DMS 273 treated with DMSO at 0.1 percent for 48 hours (cell line): ENCODE data around the gene SERPINA6.
"Not testable (repeated sequence)": the region's sequence is repeated elsewhere in the genome, so short reads cannot be mapped to it uniquely, and the experiment has no call there.

Source experiments
- DNase-seq: peaks from one replicate; lab custom pipeline; 2025; lab: John Stamatoyannopoulos, UW

The SERPINA6 gene

DNA sequence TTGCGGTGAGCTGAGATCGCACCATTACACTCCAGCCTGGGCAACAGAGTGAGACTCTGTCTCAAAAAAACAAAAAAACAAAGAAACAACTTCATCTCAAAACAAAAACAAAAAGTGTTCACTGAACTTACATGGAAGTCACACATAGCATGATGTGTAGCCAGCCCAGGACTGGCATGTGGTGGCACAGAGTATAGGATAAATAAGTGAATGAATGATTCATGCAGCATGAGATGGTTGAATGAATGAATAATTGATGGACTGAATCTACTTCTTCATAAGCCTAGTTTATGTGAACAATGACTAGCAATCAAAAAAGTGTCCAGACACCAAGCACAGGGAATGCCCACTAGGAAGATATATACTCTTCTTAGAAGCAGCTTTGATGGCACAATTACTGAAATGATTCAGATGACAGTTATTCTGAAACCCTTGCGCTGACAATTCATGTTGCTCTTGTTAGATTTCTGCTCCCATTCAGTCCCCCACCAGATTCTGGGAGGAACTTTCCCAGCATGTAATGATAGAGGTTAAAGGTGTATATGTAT lies 31.6 kb upstream of the SERPINA6 start:
- DNase-seq, result no peak

DNA sequence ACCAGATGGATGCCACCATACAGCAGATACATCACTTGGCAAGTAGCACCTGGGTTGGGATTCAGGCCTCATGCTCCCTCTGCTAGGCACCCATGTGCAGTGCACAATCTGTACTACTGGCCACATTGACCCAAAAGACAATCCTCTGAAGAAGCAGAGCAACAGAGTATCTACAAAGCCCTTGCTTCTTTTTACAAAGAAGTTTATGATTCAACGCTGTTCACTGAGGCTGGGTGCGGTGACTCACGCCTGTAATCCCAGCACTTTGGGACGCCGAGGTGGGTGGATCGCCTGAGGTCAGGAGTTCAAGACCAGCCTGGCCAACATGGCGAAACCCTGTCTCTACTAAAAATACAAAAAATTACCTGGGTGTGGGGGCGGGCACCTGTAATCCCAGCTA lies 31.1 kb upstream of the SERPINA6 start:
- DNase-seq, result not testable (repeated sequence)

DNA sequence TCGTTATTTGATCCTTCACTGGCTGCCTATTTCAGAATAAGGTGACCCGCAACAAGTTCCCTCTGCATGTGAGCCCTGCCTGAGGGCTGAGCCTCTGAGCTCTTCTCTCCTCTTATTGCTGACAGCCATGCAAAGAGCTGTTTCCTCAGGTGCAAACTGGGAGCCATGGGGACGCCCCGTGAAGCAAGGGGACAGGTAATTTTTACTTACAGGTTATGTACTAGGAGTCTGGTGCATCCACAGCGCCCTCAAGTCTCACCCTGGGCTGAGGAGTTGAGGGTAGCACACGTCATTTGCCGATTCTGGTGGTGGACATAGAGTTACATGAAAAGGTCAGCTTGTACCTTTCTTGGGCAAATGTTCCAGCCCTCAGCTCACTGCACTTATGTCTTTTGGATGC lies 26.1 kb upstream of the SERPINA6 start:
- no peak for DNase-seq

DNA sequence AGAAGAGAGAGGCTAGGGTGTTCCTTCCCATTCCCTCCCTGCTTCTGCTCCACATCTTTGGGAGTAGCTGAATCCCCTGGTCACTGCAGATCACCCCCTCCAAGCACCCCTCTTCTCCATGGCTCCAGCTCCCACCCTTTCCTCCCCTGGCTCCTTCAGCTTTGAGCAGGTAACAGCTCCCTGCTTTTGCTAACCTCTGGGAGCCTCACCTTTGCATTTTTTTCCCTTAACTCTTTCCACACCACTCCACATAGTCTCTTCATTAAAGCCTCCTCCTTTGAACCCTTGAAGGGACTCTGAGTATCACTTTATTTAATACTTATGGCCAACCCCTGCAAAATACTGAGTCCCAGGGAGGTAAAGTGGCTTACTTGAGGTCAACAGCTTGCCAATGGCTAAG lies 25.7 kb upstream of the SERPINA6 start:
- DNase-seq, result no peak

DNA sequence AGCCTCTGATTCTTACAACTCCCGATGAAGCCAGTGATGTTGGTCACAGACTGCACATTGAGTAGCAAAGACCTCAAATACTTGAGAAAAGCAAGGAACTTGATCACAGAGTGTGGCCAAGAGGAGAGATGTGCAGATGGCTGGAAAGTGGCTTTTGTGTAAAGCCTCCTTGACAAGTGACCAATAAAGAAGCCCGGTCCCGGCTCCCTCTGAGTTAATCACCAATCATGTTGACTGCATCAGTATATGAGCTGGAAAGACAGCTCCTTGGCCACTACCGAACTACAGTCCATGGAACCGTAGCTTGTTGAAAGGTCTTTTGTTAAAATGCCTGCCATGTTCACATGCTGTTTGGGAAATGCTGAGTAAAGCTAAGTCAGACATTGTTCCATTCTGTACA lies 23.7 kb upstream of the SERPINA6 start:
- DNase-seq, result no peak

DNA sequence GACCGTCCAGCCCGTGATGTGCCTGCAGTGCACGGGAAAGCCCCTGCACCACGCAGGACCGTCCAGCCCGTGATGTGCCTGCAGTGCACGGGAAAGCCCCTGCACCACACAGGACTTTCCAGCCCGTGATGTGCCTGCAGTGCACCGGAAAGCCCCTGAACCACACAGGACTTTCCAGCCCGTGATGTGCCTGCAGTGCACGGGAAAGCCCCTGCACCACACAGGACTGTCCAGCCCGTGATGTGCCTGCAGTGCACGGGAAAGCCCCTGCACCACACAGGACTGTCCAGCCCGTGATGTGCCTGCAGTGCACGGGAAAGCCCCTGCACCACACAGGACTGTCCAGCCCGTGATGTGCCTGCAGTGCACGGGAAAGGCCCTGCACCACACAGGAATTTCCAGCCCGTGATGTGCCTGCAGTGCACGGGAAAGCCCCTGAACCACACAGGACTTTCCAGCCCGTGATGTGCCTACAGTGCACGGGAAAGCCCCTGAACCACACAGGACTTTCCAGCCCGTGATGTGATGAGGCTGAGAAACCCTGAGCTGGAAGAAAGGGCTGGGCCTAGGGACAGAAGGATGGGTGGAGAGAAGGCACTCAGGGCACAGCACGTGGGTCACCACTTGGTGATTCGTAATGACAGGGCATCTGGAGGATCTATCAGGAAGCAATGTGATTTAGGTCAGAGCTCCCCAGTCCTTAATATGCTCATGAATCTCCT lies 23.1 kb upstream of the SERPINA6 start:
- not testable (repeated sequence) for DNase-seq

DNA sequence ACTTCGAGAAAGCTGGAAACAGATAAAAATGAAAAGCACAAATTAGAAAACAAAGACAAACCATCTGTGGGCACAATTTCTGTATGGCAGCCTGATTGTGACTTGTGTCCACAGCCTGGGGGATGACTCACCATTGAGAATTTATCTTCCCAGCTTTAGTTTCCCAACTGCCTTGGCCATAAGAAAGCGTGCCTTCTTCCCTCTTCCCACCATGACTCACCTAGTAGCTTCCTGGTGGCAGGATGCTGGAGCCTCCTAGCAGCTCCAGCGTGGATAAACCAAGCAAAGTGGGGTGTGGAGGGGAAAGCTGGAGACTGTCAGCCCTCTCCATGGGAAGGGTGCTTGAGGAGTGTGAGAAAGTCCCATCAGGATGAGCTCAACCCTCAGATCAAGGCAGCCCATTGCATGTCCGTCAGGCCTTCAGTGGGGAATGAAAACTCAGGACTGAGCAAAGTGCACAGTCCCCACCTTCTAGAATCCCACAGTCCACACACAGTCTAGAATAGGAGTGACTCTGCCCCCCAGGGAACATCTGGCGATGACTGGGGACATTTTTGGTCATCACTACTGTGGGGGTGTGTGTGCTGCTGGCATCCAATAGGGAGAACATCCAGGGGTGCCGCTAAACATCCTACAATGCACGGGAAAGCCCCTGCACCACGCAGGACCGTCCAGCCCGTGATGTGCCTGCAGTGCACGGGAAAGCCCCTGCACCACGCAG lies 22.4 kb upstream of the SERPINA6 start:
- no peak for DNase-seq

DNA sequence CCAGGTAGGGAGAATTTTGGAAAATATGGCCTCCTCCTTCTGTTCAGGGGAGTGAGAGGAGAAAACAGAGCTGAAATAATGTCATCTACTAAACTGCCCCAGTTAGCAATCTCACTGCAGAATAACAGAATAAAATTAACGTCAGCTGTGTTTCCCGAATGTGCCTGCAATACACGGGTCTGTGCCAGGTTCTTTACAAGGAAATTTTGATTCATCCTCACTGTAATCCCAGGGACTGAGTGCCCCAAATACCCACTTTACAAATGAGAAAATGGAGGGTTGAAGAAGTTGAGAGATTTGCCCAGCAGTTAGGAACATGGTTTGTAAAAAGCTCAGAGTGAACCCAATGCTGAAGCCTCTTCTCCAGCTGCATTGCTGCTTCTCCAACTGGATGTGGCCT lies 21.3 kb upstream of the SERPINA6 start:
- no peak for DNase-seq

DNA sequence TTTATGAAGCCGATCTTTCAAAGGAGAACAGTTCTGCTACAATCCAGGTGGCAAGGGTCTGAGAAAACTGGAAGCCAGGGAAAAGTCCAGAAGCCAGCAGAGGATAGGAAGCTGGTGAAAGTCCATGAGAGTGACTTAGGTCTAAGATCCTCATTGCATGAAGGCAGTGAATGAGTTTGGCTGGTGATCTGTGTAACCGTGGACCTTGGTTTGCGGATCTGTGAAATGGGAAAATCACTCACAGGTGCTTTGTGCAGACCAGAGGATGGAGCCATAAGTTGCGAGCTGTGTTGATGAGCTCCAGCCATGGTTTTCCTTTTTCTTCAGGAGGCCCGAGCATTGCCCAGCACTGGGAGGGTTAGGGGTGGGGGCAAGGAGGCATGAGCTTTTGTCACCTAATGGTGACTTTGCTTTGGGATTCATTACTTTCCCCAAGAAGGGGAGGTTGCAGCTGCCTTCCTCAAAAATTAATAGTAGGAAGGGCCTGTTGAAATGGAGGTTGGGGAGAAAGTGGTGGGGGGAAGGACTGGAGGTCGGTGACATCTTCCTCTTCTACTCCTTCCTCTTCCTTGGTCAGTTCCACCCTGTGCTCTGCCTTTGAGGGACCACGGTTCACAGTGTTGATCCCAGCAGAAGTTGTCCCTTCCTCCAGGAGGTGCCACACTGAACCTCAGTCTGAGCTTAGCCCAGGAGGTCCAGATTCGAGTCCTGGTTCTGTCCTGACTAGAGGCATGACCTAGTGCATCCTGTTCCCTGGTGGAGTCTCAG lies 20.3 kb upstream of the SERPINA6 start:
- no peak for DNase-seq

DNA sequence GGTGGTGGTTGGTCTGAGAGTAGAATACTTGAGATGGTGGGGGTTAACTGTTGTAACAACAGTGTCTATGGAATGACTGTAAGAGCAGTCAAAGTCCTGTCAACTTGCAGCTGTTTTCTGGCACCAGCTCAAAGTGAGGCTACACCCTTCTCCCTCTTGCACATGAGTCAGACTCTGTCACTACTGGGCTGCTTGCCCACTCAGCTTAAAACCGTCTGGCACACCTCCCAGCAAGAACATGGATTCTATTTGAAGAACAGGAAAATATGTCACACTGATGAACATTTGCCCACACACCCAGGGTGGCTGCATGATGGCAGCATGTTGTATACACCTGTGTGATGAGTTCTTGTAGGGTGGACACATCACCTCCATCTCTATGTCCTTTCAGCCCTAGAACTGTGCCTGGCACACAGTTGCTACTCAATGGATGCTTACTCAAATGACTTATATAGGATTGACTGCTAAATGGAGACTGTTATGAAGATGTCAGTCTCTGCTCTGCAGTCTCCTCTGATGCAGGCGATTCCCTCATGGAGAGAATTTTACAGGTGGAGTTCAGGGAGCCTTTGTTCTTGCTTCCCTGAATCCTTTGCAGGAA lies 19.3 kb upstream of the SERPINA6 start:
- peak; percentile 90 for DNase-seq

DNA sequence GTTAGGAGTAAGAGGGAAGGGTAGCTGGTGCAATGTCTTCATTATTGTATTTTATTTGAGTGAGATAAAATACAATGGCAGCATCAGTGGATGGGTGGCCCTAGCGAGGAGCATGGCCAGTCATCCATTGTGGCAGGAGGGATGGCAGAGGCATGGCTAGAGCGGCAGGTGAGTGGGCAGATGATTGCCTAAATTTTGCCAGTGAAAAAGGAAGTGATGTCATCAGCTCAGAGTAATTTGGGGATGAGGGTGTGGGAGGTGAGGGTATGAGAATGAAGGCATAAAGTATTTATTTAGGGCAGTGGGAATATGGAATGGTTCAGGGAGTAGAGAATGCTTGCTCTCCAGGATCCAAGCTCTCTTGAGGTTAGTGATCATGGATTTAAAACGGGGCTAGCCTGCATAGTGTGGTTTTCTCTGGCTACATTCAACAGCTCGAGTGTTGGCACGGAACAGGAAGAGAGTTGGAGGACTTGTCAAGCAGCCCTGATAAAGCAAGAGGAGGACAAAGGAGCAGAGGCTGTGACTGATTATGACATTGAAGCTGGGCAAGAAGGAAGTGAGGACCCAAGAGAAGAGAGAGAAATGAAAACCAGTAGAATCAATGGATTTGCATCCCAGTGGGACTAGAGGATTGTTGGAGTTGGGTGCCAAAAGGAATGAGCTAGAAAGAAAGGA lies 18.7 kb upstream of the SERPINA6 start:
- DNase-seq, result no peak

DNA sequence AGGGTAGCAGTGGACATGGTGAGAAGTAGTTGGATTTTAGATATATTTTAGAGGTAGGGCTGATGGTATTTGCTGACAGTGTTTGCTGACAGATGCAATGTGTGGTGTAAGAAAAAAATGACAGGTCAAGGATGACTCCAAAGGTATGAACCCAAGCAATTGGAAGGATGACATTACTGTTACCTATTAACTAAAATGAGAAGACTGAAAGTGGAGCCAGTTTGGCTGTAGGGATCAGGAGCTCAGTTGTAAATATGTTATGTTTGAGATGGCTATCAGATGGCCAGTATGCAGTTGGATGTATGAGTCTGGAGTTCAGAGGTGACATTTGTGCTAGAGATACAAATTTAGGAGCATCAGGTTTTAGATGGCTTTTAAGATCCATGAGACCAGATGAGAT lies 17.4 kb upstream of the SERPINA6 start:
- DNase-seq, result no peak

DNA sequence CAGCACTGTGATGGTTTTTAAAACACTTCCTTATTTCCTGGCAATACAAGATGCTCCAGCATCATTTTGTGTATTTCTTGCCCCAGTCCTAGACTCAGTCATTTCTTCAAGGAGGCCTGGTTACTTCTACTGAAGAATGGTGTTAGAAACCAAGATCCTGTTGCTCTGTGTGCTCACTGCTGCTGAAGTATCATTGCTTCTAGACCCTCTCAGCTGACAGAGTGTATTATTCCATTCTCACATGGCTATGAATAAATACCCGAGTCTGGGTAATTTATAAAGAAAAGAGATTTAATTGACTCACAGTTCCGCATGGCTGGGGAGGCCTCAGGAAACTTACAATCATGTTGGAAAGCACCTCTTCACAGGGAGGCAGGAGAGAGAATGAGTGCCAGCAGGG lies 14.9 kb upstream of the SERPINA6 start:
- DNase-seq, result no peak

DNA sequence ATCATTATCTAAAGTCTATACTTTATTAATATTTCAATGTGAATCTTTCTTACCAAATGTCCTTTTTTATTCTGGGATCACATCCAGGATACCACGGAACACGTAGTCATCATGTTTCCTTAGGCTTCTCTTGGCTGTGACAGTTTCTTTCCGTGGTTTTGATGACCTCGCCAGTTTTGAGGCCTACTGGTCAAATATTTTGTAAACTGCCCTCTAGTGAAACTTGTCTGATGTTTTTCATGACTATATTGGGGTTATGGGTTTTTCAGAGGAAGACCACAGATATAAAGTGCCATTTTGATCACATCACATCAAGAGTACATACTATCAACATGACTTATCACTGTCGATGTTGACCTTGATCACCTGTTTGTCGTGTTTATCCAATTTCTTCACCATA lies 14.1 kb upstream of the SERPINA6 start:
- no peak for DNase-seq

DNA sequence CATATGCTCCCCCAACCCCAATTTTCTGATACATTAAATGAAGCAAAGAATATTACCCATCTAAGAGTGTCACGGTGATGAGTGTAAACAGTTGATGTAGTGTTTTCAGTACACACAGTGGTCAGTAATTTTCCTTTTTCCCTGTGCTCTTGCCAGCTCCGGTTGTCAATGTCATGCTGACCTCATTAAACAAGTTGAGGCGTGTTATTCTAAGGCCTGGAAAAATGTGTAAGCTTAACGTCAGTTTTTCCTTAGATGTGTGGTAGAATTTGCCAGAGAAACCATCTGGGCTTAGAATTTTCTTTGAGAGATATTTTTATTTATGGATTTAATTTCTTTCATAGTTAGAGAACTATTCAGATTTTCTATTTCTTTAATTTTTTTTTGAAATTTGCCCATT lies 11.7 kb upstream of the SERPINA6 start:
- DNase-seq, result no peak

DNA sequence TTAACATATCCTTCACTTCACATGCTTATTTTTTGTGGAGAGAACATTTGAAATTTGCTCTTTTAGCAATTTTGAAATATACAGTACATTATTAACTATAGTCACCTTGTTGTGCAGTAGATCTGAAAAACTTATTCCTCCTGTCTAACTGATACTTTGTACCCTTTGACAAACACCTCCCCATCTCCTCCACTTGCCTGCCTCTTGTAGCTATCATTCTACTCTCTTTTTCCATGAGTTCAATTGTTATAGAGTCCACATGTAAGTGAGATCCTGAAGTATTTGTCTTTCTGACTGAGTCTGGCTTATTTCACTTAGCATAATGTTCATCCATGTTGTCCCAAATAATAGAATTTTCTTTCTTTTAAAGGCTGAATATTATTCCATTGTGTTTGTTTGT lies 9.5 kb upstream of the SERPINA6 start:
- no peak for DNase-seq

DNA sequence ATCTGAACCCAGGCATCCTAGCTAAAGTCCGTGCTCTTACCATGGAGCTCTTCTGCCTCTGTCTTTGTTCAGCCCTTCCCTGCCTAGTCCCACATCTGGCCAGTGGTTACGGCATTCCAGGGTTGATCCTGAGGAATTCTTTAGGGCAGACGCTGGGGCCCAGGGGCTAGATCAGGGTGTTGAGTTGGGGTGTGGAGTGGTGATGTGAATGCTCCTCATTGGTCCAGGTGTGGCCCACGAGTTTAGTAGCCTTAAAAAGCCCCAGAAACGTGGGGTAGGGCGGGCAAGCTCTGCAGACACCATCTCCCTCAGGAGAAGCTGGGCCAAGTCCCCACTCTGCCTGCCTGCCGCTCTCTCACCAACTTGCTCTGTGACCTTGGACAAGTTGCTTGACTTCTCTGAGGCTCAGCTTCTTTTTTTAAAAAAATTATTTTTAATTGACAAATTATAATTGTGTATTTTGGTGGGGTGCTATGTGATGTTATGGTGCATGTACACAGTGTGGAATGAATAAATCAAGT lies 9.0 kb upstream of the SERPINA6 start:
- no peak for DNase-seq

DNA sequence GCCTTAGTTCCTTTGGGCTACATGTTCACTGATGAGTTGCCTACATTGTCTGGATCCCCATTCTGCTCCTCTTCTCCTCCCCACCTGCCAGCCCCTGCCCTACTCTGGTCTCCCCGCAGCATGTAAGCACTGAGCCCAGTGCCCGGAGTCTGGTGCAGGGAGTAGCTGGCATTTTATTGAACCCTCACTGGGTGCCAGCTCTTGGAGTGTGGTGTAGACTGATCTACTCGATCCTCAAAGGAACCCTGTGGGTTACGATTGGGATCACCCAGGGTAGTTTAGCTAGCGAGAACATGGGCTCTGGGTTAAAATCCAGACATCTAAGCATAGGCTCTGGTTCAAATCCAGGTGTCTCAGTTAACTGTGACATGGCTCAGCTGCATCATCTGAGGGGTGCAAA lies 8.3 kb upstream of the SERPINA6 start:
- no peak for DNase-seq

DNA sequence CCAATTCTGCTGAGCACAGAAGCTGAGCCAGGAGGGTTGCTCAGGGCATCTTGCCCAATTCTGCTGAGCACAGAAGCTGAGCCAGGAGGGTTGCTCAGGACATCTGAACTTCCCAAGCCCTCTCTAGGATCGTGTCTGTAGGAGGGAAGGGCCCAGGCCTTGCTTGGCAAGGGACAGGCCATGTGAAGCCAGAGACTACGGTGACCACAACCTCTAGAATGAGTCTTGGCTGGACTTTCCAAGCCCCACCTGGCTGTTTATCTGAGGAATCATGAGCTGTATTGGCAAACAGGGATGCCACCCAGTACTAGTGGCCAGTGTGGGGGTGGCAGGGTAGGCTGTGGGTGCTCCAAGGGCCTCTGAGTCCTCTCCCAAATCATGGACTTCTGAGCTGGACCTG lies 7.7 kb upstream of the SERPINA6 start:
- DNase-seq, result no peak

DNA sequence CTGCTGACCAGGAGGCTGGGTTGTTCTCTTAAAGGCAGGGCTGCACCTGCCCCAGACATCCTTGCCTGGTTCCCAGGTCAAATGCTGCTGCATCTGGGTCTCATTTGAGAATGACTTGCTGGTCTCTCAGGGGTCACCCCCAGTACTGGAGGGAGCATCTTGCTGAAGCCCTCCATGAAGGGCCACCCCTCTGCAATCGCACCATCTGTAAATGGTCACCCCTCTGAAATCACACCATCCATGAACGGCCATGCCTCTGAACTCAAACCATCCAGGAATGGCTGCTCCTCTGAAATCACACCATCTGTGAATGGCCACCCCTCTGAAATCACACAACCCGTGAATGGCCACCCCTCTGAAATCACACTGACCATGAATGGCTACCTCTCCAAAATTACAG lies 7.3 kb upstream of the SERPINA6 start:
- DNase-seq, result no peak

DNA sequence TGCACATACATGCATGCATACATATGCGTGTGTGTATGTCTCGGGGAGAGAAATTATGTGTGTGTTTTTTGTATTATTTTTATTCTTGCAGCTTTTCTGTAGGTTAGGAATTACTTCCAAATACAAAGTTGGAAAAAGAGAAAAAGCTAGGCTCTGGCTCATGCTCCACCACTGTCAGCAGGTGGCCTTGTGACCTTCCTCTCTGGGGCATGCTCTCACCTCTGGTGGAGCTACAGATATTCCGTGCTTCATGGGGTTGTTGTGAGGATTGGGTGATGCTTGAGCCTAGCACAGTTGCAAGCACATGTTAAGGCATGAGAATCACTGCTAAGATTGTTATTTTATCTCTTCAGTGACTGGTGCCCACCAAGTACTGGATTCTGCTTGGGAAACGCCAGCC lies 6.7 kb upstream of the SERPINA6 start:
- DNase-seq, result no peak

DNA sequence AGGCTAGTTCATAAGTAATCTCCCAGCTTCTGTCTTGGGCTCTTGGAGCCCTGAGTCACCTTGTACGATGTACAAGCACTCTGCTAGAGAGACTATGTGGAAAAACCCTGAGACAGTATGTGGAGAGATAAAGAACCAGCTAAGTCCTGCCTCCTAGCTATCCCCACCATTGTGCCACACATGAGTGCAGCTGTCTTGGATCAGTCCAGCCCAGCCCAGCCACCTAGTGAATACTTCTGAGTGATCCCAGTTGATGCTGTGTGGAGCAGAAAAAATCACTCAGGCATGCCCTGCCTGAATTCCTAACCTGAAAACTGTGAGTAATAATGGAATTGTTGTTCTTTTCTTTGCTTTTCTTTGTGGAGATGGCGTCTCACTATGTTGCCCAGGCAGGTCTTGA lies 5.1 kb upstream of the SERPINA6 start:
- DNase-seq, result no peak
